ENCODE results near the gene CACNG6. TPM values are rescaled to one million over a fixed set of nuclear protein-coding genes. Genes with fewer than 3 reads are reported as not detected.

The CACNG6 gene
- total RNA-seq, 4 donors from 2014 or later: 25.2 to 50.3 (median 31.0) TPM

DNA sequence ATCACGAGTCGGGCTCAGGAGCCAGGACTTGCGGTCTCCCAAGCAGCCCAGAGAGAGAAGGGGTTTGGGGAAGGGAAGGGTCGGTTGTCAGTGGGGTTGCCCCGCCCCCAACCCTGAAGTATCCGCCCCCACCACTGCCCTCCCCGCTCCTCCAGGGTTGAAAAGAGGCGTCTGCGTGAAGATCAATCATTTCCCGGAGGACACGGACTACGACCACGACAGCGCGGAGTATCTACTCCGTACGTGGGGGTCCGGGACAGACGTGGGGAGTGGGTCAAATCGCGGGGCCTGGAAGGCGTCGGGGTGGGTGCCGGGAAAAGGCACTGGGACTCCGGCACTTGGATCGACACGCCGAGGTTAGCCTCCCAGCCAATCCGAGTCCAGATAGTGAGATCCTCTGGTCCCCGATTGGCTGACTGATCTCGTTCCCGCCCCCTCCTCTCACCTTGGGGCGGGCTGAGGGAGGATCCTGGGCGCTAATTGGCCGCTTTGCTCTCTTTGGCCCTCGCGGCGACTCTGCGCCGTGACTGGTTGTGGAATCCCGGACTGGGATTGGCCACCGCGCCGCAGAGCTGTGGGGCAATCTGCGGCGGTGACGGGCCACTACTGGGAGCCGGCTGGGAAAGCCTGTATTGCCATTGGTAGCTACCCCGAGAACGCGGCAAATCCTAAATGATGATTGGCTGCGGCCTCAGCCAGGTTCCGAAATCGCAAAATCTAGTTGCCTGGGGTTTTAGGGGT lies 13.3 kb upstream of the CACNG6 start:
- intact Hi-C loops (cut with DNase I; ENCODE audit: low total_unique reads): loop anchor here (1.0 to 5.0 kb wide), 4 partner anchors 124 to 546 kb away; partner anchors contain the start of genes NDUFA3, OSCAR, PRPF31 and RPS9
- peak overlapping the region; percentile 48 to 59 (median 53) for H3K4me3 ChIP-seq
- peaks cover 13 to 18% of the 10 kb centered on the region in 2 donors for H3K4me1 ChIP-seq
- in situ Hi-C loops (cut with MboI; ENCODE audit: low sequenced_read_pairs in 4 of 4): loop anchor here in 1 of 4 donors (10.0 kb wide), 1 partner anchor 137 kb away; the partner anchor contains the start of genes PRPF31 and TFPT
- H3K36me3 ChIP-seq: no peaks in the 10 kb centered on the region
- ATAC-seq (peak; percentile 65 to 86), DNase-seq (peak; percentile 77 to 90)
- H3K27ac ChIP-seq: peak overlapping the region; percentile 49 to 72 (median 68)
- no peaks in the 10 kb centered on the region for H3K9me3 ChIP-seq
- no peak for TF ChIP-seq POLR2A (IDR thresholded peaks at IDR 0.05)
- TF ChIP-seq, protein P1, sequence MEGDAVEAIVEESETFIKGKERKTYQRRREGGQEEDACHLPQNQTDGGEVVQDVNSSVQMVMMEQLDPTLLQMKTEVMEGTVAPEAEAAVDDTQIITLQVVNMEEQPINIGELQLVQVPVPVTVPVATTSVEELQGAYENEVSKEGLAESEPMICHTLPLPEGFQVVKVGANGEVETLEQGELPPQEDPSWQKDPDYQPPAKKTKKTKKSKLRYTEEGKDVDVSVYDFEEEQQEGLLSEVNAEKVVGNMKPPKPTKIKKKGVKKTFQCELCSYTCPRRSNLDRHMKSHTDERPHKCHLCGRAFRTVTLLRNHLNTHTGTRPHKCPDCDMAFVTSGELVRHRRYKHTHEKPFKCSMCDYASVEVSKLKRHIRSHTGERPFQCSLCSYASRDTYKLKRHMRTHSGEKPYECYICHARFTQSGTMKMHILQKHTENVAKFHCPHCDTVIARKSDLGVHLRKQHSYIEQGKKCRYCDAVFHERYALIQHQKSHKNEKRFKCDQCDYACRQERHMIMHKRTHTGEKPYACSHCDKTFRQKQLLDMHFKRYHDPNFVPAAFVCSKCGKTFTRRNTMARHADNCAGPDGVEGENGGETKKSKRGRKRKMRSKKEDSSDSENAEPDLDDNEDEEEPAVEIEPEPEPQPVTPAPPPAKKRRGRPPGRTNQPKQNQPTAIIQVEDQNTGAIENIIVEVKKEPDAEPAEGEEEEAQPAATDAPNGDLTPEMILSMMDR (IDR thresholded peaks at IDR 0.05 in 4 of 5, conservative IDR thresholded peaks at IDR 0.05 in 1 of 5): no peak
- H3K27me3 ChIP-seq: peaks cover 0 to 19% (median 5%) of the 10 kb centered on the region in 3 donors

DNA sequence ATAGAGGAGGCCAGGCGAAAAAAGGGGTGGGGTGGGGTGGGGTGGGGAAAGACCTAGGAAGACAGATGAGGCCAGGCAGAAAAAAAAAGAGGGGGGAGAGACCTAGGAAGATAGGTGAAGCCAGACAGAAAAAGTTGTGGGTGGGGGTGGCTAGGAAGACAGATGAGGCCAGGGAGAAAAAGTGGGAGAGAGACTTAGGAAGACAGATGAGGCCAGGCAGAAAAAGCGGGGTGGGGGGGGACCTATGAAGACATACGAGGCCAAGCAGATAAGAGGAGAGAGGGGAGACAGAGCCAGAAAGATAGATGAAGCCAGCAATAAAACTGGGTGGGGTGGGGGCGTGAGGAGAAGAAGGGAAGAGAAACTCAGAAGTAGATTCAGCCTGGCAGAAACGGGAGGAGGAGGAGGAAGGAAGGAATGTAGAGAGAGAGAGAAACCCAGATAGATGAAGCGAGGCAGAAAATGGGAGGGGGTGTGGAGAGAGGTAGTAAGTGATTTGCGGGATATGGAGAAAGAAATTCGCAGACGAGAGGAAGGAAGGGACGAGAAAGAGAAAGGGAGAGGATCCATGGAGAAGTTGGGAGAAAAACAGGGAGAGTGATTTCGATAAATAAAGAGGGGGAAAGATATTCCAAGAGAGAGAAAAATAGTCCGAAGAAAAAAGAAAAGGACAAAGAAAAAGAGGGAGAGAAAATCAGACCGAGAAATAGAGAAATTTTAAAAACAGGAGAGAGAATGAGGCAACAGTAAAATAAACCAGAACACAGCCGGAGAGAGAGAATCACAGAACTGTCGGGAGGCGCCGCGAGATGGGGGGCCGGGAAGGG lies 12.2 kb upstream of the CACNG6 start:
- peaks cover 13 to 18% of the 10 kb centered on the region in 2 donors for H3K4me1 ChIP-seq
- H3K27ac ChIP-seq: peak overlapping the region in 3 of 4 donors; percentile 73 to 89 (median 88)
- peak overlapping the region; percentile 41 to 68 (median 51) for H3K4me3 ChIP-seq
- TF ChIP-seq, protein P1 (IDR thresholded peaks at IDR 0.05 in 4 of 5, conservative IDR thresholded peaks at IDR 0.05 in 1 of 5): no peak
- TF ChIP-seq POLR2A (IDR thresholded peaks at IDR 0.05): no peak
- in situ Hi-C loops (cut with MboI; ENCODE audit: low sequenced_read_pairs in 4 of 4): loop anchor here in 1 of 4 donors (10.0 kb wide), 1 partner anchor 136 kb away; the partner anchor contains the start of genes PRPF31 and TFPT
- no peak for DNase-seq
- intact Hi-C loops (cut with DNase I; ENCODE audit: low total_unique reads): loop anchor here (5.0 kb wide), 3 partner anchors 123 to 547 kb away; partner anchors contain the start of genes NDUFA3, OSCAR, RPS9 and ZNF761
- no peak for ATAC-seq
- H3K27me3 ChIP-seq: peaks cover 3 to 19% (median 5%) of the 10 kb centered on the region in 3 donors
- H3K9me3 ChIP-seq: no peaks in the 10 kb centered on the region
- no peaks in the 10 kb centered on the region for H3K36me3 ChIP-seq

DNA sequence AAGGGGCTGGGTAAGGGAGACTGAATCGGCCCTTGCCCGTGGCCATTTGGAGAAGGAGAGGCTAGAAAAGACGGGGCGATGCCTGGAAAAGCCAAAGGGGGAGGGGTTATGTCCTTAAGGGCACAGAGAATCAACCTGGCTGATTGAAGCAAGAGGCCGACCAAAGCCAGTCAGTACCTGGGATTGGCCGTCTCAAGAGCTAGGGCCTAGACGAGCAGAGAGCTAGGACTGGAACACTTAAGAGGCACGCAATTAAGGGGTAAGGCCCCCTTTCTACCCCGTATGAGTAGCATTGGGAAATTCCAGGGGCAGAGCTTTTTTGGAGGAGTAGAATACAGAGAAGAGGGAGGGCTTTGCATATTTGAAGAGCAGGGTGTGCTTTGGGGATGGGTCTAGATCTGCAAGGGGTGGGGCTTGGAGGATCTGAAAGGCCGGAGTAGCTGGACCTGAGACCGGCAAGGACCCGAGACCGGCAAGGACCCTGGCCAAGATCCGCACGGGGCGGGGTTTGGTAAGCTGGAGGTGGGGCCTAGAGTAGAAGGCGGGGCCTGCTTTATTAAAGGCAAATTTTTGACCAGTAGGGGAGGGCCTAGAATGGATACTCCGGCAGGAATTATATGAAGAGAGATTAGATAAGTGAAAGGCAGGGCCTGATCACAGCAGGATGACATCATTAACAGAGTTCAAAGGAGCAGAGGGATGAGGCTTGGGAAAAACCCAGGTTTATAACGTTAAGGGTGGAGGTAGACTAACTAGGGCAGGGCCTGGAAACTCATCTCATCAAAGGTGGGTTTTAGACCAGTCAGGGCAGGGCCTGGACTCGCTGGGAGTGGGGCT lies 10.7 kb upstream of the CACNG6 start:
- Histone ChIP-seq H3K36me3 (no peaks in the 10 kb centered on the region), H3K4me1 (peaks cover 13 to 18% of the 10 kb centered on the region in 2 donors), H3K4me3 (peak overlapping the region; percentile 41 to 68 (median 51)), H3K9me3 (no peaks in the 10 kb centered on the region), H3K27me3 (peaks cover 3 to 19% (median 5%) of the 10 kb centered on the region in 3 donors), H3K27ac (peak overlapping the region; percentile 48 to 89 (median 80))
- peak in 1 of 2 donors; percentile 65 for DNase-seq
- no peak for TF ChIP-seq POLR2A (IDR thresholded peaks at IDR 0.05)
- TF ChIP-seq, protein P1 (IDR thresholded peaks at IDR 0.05 in 4 of 5, conservative IDR thresholded peaks at IDR 0.05 in 1 of 5): no peak
- in situ Hi-C loops (cut with MboI; ENCODE audit: low sequenced_read_pairs in 4 of 4): no loop called here
- intact Hi-C loops (cut with DNase I; ENCODE audit: low total_unique reads): loop anchor here (5.0 to 10.0 kb wide), 2 partner anchors 42 to 484 kb away; partner anchors contain the start of gene LENG9
- peak; percentile 34 to 49 for ATAC-seq

Data from gastrocnemius medialis (tissue), 4 donors.